Cardiac muscle cell (in vitro differentiated cells and primary cell): ENCODE data around the gene NELL2. TPM values are rescaled to one million over a fixed set of nuclear protein-coding genes. Genes with fewer than 3 reads are reported as not detected.

ENCODE experiments used
- DNase-seq, 2 donors: peaks; one replicate each; pipeline versions ENCODE4 v3.0.0 to v3.0.0-alpha.2; 2010 to 2017; ENCODE audit warnings: low read depth in 1 of 2, low spot score in 1 of 2
- H3K27ac ChIP-seq: fragments of 200-600 bp; sonication (generic); 2 replicates; pipeline ENCODE4 v1.5.1; 2016
- H3K27me3 ChIP-seq: fragments of 200-600 bp; sonication (generic); 2 replicates; pipeline ENCODE4 v1.6.0; 2016; ENCODE audit warnings: control low read depth
- H3K36me3 ChIP-seq: fragments of 200-600 bp; sonication (generic); 2 replicates; pipeline ENCODE4 v1.5.1; 2016; ENCODE audit warnings: control low read depth
- H3K4me1 ChIP-seq: fragments of 200-600 bp; sonication (generic); 2 replicates; pipeline ENCODE4 v1.8.1; 2017; ENCODE audit warnings: low read depth, mild to moderate bottlenecking, mixed run types
- H3K4me3 ChIP-seq: fragments of 200-600 bp; sonication (generic); 2 replicates; pipeline ENCODE4 v1.5.1; 2016; ENCODE audit warnings: mild to moderate bottlenecking
- H3K9me3 ChIP-seq: fragments of 200-600 bp; sonication (generic); 2 replicates; pipeline ENCODE4 v1.5.1; 2017; ENCODE audit warnings: low read depth, mild to moderate bottlenecking, control low read depth
- polyA plus RNA-seq: library from polyadenylated mRNA; unstranded; fragments of >200 nt; fragmentation: Nextera tagmentation; extraction: Ambion mirVana; gene quantifications from 2 replicates; pipeline ENCODE4 v1.2.1, GENCODE V29; 2016
- total RNA-seq: library from RNA; depleted of rRNA; stranded (reverse); fragments of >200 nt; gene quantifications from 2 replicates; pipeline ENCODE4 v1.2.3, GENCODE V29; 2016
- TF ChIP-seq, protein P1 (sequence below): IDR thresholded peaks from 2 replicates; pipeline ENCODE4 v1.5.1; 2012; ENCODE audit warnings: low read depth, mild to moderate bottlenecking, low read length

NELL2 gene
- total and polyA plus RNA-seq, 2 experiments from 2014 or later = 1.6 to 3.3 TPM

DNA sequence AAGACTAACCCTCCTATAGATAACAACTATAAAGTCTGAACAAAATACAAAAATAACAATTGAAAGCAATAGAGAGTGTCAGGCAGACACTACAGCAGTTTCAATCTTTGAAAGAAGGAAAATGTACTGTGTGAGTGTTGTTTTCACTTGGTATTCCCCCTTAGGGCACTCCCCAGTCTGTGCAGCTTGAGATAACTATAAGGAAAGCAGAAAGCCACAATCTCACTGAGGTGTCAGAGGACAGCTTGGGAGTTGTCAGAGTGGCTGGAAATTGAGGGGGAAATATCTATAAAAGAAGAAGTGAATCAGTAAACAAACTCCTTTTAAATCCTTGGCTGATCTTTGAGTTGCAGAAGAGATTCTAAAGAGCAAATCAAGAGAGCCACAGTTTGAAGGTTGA, 364.8 kb downstream of the NELL2 start:
- Histone ChIP-seq H3K9me3 (no peaks in the 10 kb centered on the region), H3K27me3 (no peaks in the 10 kb centered on the region), H3K27ac (no peak overlapping the region), H3K4me3 (no peak overlapping the region), H3K36me3 (no peaks in the 10 kb centered on the region), H3K4me1 (peaks cover 10% of the 10 kb centered on the region)
- peak in 1 of 2 donors; percentile 13 for DNase-seq
- TF ChIP-seq, protein P1, sequence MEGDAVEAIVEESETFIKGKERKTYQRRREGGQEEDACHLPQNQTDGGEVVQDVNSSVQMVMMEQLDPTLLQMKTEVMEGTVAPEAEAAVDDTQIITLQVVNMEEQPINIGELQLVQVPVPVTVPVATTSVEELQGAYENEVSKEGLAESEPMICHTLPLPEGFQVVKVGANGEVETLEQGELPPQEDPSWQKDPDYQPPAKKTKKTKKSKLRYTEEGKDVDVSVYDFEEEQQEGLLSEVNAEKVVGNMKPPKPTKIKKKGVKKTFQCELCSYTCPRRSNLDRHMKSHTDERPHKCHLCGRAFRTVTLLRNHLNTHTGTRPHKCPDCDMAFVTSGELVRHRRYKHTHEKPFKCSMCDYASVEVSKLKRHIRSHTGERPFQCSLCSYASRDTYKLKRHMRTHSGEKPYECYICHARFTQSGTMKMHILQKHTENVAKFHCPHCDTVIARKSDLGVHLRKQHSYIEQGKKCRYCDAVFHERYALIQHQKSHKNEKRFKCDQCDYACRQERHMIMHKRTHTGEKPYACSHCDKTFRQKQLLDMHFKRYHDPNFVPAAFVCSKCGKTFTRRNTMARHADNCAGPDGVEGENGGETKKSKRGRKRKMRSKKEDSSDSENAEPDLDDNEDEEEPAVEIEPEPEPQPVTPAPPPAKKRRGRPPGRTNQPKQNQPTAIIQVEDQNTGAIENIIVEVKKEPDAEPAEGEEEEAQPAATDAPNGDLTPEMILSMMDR = no peak

DNA sequence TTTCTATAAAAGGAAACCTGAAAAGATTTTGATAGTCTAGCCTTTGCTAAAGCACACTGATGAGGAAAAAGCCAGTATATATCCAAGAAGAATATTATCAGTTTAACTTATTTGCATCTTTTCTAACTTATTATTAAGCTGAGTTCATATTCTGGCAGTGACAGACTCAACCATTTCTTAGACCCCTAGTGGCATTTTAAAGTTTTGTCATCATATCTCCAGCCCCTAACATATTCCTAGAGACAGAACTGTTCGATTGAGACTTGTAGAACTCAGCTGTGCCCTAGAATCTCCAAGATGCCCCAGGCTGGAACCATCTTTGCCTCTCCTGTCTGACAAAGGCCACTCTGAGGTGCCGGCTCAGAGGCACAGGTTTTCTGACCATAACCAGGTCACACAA, 365.6 kb downstream of the NELL2 start:
- H3K27me3 ChIP-seq = no peaks in the 10 kb centered on the region
- TF ChIP-seq, protein P1 = no peak
- no peak for DNase-seq
- H3K27ac ChIP-seq = no peak overlapping the region
- H3K4me1 ChIP-seq = peaks cover 10% of the 10 kb centered on the region
- H3K9me3 ChIP-seq = no peaks in the 10 kb centered on the region
- no peak overlapping the region for H3K4me3 ChIP-seq
- H3K36me3 ChIP-seq = no peaks in the 10 kb centered on the region

DNA sequence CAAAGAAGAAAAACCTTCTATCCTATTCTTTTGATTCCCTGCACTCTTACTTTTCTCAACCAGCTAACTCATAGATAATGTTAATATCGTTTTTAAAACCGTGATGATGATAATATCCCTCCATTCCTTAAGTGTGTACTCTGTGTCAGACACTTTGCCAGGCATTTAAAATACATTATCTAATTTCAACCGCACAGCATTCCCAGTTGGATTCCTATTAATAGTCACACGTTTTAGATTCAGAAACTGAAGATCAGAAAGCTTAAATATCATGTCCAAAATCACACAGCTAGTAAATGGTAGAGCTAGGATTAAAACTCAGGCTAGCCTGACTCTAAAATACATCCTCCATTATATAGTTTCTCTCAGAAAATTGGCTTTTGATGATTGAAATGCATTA, 366.0 kb downstream of the NELL2 start:
- Histone ChIP-seq H3K27me3 (no peaks in the 10 kb centered on the region), H3K4me3 (no peak overlapping the region), H3K27ac (no peak overlapping the region), H3K4me1 (peaks cover 10% of the 10 kb centered on the region), H3K9me3 (no peaks in the 10 kb centered on the region), H3K36me3 (no peaks in the 10 kb centered on the region)
- DNase-seq = no peak
- TF ChIP-seq, protein P1 = no peak

DNA sequence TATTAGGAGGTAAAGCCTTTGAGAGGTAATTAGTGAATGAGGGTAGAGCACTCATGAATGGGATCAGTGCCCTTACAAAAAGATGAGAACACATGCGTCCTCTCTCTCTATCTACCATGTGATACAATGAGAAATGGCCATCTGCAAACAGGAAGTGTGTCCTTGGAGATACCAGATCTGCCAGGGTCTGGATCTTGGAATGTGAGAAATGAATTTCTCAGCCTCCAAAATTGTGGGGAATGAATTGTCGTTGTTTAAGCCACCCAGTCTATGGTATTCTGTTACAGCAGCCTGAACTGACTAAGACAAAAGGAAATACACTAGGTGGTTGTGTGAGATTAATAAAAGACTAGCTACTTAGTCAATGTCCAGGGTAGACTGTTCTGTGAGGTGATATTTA, 366.6 kb downstream of the NELL2 start:
- peaks cover 10% of the 10 kb centered on the region for H3K4me1 ChIP-seq
- H3K4me3 ChIP-seq = no peak overlapping the region
- DNase-seq = no peak
- no peak overlapping the region for H3K27ac ChIP-seq
- TF ChIP-seq, protein P1 = no peak
- no peaks in the 10 kb centered on the region for H3K9me3 ChIP-seq
- H3K36me3 ChIP-seq = no peaks in the 10 kb centered on the region
- H3K27me3 ChIP-seq = no peaks in the 10 kb centered on the region

DNA sequence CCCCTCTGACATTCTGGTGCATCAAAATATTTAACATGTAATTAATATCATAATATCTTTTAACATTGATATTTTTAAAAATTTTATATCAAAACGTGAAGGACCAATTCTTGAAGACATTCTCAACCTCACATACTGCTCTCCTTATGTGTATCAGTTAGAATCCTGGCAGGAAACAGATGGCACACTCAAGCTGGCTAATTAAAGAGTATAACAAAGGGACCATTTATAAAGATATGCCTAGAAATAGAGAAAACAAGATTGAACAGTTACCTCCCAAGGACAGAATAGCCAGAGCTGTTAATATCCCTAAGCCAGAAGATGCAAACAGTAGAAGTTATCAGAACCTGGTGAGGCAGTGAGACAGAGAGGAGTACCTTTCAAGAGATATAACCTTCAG, 368.7 kb downstream of the NELL2 start:
- Histone ChIP-seq H3K27me3 (no peaks in the 10 kb centered on the region), H3K9me3 (no peaks in the 10 kb centered on the region), H3K27ac (no peak overlapping the region), H3K4me3 (no peak overlapping the region), H3K4me1 (peaks cover 10% of the 10 kb centered on the region), H3K36me3 (no peaks in the 10 kb centered on the region)
- no peak for DNase-seq
- TF ChIP-seq, protein P1 = no peak

DNA sequence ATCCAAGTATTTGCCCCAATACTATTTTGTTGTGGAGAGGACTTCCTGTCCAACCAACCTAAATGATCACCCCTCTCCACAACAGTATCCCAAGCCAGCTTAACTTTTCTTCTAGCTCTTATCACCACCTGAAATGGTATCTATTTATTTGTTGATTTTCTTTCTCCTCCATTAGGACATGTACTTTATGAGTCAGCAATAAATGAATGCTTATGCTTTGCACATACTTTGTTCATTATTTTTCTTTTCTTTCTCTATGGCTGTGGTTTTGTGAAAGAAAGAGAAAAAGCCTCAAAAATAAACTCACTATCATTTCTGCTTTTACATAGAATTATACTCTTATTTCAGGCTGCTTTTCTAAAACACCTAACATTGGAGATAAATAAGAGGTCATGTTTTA, 371.3 kb downstream of the NELL2 start:
- no peak for DNase-seq
- Histone ChIP-seq H3K9me3 (no peaks in the 10 kb centered on the region), H3K27ac (no peak overlapping the region), H3K36me3 (no peaks in the 10 kb centered on the region), H3K4me3 (no peak overlapping the region), H3K27me3 (no peaks in the 10 kb centered on the region), H3K4me1 (no peaks in the 10 kb centered on the region)
- TF ChIP-seq, protein P1 = no peak
